ENCODE measurements around the gene TOM1.
A peak's percentile ranks its signal among the peaks of the same experiment; 100 is the strongest.
"Not testable (repeated sequence)": the region's sequence is repeated elsewhere in the genome, so short reads cannot be mapped to it uniquely, and the experiment has no call there.

Gene TOM1

GRCh38 chr22:35350539-35351503 lies 51.1 kb downstream of the TOM1 start:
- H3K9me3 Mint-ChIP-seq: no peaks in the 10 kb centered on the region
- H3K4me1 Mint-ChIP-seq: peaks cover 53 to 68% of the 10 kb centered on the region in 2 donors
- H3K27ac Mint-ChIP-seq: peak overlapping the region; percentile 98
- ATAC-seq (replicated peaks) (peak; percentile 74 to 75), DNase-seq (peak; percentile 89)
- no peaks in the 10 kb centered on the region for H3K27me3 Mint-ChIP-seq
- peaks cover 17 to 24% of the 10 kb centered on the region in 2 donors for H3K36me3 Mint-ChIP-seq
- peak overlapping the region; percentile 90 to 92 for H3K4me3 Mint-ChIP-seq

- peaks cover 60 to 78% of the 10 kb centered on the region in 2 donors for H3K4me1 Mint-ChIP-seq
- no peaks in the 10 kb centered on the region for H3K9me3 Mint-ChIP-seq
- no peaks in the 10 kb centered on the region for H3K27me3 Mint-ChIP-seq
- peak overlapping the region; percentile 76 to 90 for H3K4me3 Mint-ChIP-seq
- DNase-seq (peak; percentile 91), ATAC-seq (replicated peaks) (peak; percentile 77 to 78)
- peak overlapping the region; percentile 98 for H3K27ac Mint-ChIP-seq
- H3K36me3 Mint-ChIP-seq: peaks cover 8 to 11% of the 10 kb centered on the region in 2 donors
Measured at GRCh38 chr22:35352214-35353111, 52.8 kb downstream of the TOM1 start.

GRCh38 chr22:35353318-35353717 lies 53.6 kb downstream of the TOM1 start:
- Mint-ChIP-seq H3K27me3 (no peaks in the 10 kb centered on the region), H3K4me1 (peaks cover 64 to 86% of the 10 kb centered on the region in 2 donors), H3K4me3 (peak overlapping the region; percentile 76 to 90), H3K36me3 (peaks cover 3 to 4% of the 10 kb centered on the region in 2 donors), H3K27ac (peak overlapping the region; percentile 98), H3K9me3 (peaks cover 0 to 2% of the 10 kb centered on the region in 2 donors)
- ATAC-seq (replicated peaks) (no peak), DNase-seq (no peak)

GRCh38 chr22:35354068-35354467 lies 54.4 kb downstream of the TOM1 start:
- Mint-ChIP-seq H3K9me3 (peaks cover 0 to 2% of the 10 kb centered on the region in 2 donors), H3K27ac (peak overlapping the region; percentile 98), H3K27me3 (no peaks in the 10 kb centered on the region), H3K4me1 (peaks cover 60 to 88% of the 10 kb centered on the region in 2 donors), H3K4me3 (peak overlapping the region in 1 of 2 donors; percentile 21), H3K36me3 (peaks cover 0 to 4% of the 10 kb centered on the region in 2 donors)
- DNase-seq (no peak), ATAC-seq (replicated peaks) (no peak)

- Mint-ChIP-seq H3K27me3 (no peaks in the 10 kb centered on the region), H3K4me3 (no peak overlapping the region), H3K9me3 (peaks cover 0 to 2% of the 10 kb centered on the region in 2 donors), H3K4me1 (peaks cover 34 to 56% of the 10 kb centered on the region in 2 donors), H3K36me3 (peaks cover 0 to 1% of the 10 kb centered on the region in 2 donors), H3K27ac (peak overlapping the region; percentile 33)
- ATAC-seq (replicated peaks) (no peak), DNase-seq (no peak)
Measured at GRCh38 chr22:35357883-35358621, 58.4 kb downstream of the TOM1 start.

GRCh38 chr22:35359380-35360065 lies 59.8 kb downstream of the TOM1 start:
- Mint-ChIP-seq H3K4me1 (peaks cover 24 to 42% of the 10 kb centered on the region in 2 donors), H3K27me3 (no peaks in the 10 kb centered on the region), H3K9me3 (peaks cover 0 to 2% of the 10 kb centered on the region in 2 donors), H3K4me3 (no peak overlapping the region), H3K36me3 (peaks cover 0 to 1% of the 10 kb centered on the region in 2 donors), H3K27ac (no peak overlapping the region)
- no peak for ATAC-seq (replicated peaks)
- DNase-seq: no peak

GRCh38 chr22:35361001-35361558 lies 61.4 kb downstream of the TOM1 start:
- H3K4me1 Mint-ChIP-seq: peaks cover 14 to 36% of the 10 kb centered on the region in 2 donors
- H3K9me3 Mint-ChIP-seq: peaks cover 0 to 2% of the 10 kb centered on the region in 2 donors
- H3K4me3 Mint-ChIP-seq: no peak overlapping the region
- no peaks in the 10 kb centered on the region for H3K36me3 Mint-ChIP-seq
- H3K27ac Mint-ChIP-seq: no peak overlapping the region
- DNase-seq: no peak
- no peak for ATAC-seq (replicated peaks)
- H3K27me3 Mint-ChIP-seq: no peaks in the 10 kb centered on the region

GRCh38 chr22:35363566-35364086 lies 63.9 kb downstream of the TOM1 start:
- DNase-seq (no peak), ATAC-seq (replicated peaks) (no peak)
- H3K9me3 Mint-ChIP-seq: no peaks in the 10 kb centered on the region
- no peak overlapping the region for H3K4me3 Mint-ChIP-seq
- peaks cover 17 to 41% of the 10 kb centered on the region in 2 donors for H3K4me1 Mint-ChIP-seq
- H3K27me3 Mint-ChIP-seq: no peaks in the 10 kb centered on the region
- no peak overlapping the region for H3K27ac Mint-ChIP-seq
- no peaks in the 10 kb centered on the region for H3K36me3 Mint-ChIP-seq

GRCh38 chr22:35364230-35364629 lies 64.5 kb downstream of the TOM1 start:
- H3K4me1 Mint-ChIP-seq: peaks cover 19 to 46% of the 10 kb centered on the region in 2 donors
- H3K27ac Mint-ChIP-seq; H3K27me3 Mint-ChIP-seq; H3K4me3 Mint-ChIP-seq; H3K36me3 Mint-ChIP-seq; ATAC-seq (replicated peaks); H3K9me3 Mint-ChIP-seq; DNase-seq: not testable (repeated sequence)

GRCh38 chr22:35367331-35367886 lies 67.7 kb downstream of the TOM1 start:
- H3K4me3 Mint-ChIP-seq: no peak overlapping the region
- no peaks in the 10 kb centered on the region for H3K27me3 Mint-ChIP-seq
- peaks cover 0 to 2% of the 10 kb centered on the region in 2 donors for H3K9me3 Mint-ChIP-seq
- peak; percentile 98 to 99 for ATAC-seq (replicated peaks)
- H3K4me1 Mint-ChIP-seq: peaks cover 27 to 65% of the 10 kb centered on the region in 2 donors
- H3K27ac Mint-ChIP-seq: peak overlapping the region; percentile 4
- peaks cover 0 to 4% of the 10 kb centered on the region in 2 donors for H3K36me3 Mint-ChIP-seq
- peak; percentile 73 for DNase-seq

- ATAC-seq (replicated peaks) (no peak), DNase-seq (no peak)
- Mint-ChIP-seq H3K9me3 (peaks cover 0 to 2% of the 10 kb centered on the region in 2 donors), H3K27ac (no peak overlapping the region), H3K36me3 (peaks cover 0 to 4% of the 10 kb centered on the region in 2 donors), H3K4me1 (peaks cover 23 to 65% of the 10 kb centered on the region in 2 donors), H3K4me3 (no peak overlapping the region), H3K27me3 (no peaks in the 10 kb centered on the region)
Measured at GRCh38 chr22:35368386-35368785, 68.7 kb downstream of the TOM1 start.

GRCh38 chr22:35369996-35370395 lies 70.3 kb downstream of the TOM1 start:
- Mint-ChIP-seq H3K4me1 (peaks cover 23 to 69% of the 10 kb centered on the region in 2 donors), H3K9me3 (peaks cover 0 to 2% of the 10 kb centered on the region in 2 donors), H3K36me3 (peaks cover 0 to 4% of the 10 kb centered on the region in 2 donors), H3K27ac (peak overlapping the region; percentile 31), H3K27me3 (no peaks in the 10 kb centered on the region), H3K4me3 (no peak overlapping the region)
- DNase-seq (no peak), ATAC-seq (replicated peaks) (no peak)
